WTC11 (cell line): ENCODE measurements around the gene RHOB. TPM values are rescaled to one million over a fixed set of nuclear protein-coding genes. Genes with fewer than 3 reads are reported as not detected.

ENCODE experiments used
- ATAC-seq: fragments of 200-7000 bp; cut with Tn5 transposase; 2 replicates; pipeline ENCODE4 v1.10.0; 2021; ENCODE audit warnings: mild to moderate bottlenecking, moderate library complexity
- CTCF ChIA-PET: fragments of 300-600 bp; sonication (Branson Sonifier 250); formaldehyde crosslinking; loops from one replicate; lab custom pipeline; 2021; ENCODE audit warnings: antibody characterized with exemption; lab: Charles Lee
- POLR2A ChIA-PET: fragments of 350-600 bp; sonication (Branson Sonifier 250); formaldehyde crosslinking; loops from one replicate; lab custom pipeline; 2021; ENCODE audit warnings: antibody characterized with exemption; lab: Charles Lee
- DNase-seq: peaks from one replicate; pipeline ENCODE4 v3.0.0; 2021; ENCODE audit warnings: low spot score
- H3K27ac Mint-ChIP-seq: 2 replicates; pipeline ENCODE4 v1.8.0; 2021; ENCODE audit warnings: mixed read lengths
- H3K27me3 Mint-ChIP-seq: 2 replicates; pipeline ENCODE4 v1.8.0; 2021; ENCODE audit warnings: low read depth, mild to moderate bottlenecking, moderate library complexity, mixed read lengths
- H3K36me3 Mint-ChIP-seq: 2 replicates; pipeline ENCODE4 v1.8.0; 2021; ENCODE audit warnings: mixed read lengths
- H3K4me1 Mint-ChIP-seq: 2 replicates; pipeline ENCODE4 v1.8.0; 2022; ENCODE audit warnings: mixed read lengths
- H3K4me3 Mint-ChIP-seq: 2 replicates; pipeline ENCODE4 v1.8.0; 2021; ENCODE audit warnings: mild to moderate bottlenecking, moderate library complexity, mixed read lengths
- H3K9me3 Mint-ChIP-seq: 2 replicates; pipeline ENCODE4 v1.8.0; 2021; ENCODE audit warnings: mixed read lengths
- AFF4 ChIP-seq: sonication (generic); formaldehyde crosslinking; IDR thresholded peaks from 2 replicates; pipeline ENCODE4 v1.8.1; 2023; ENCODE audit warnings: mild to moderate bottlenecking, missing genetic modification reagents, borderline replicate concordance
- ARID4B ChIP-seq: sonication (generic); formaldehyde crosslinking; IDR thresholded peaks from 2 replicates; pipeline ENCODE4 v1.8.0; 2023; ENCODE audit warnings: missing genetic modification reagents, mild to moderate bottlenecking, borderline replicate concordance
- ATF2 ChIP-seq: sonication (generic); formaldehyde crosslinking; IDR thresholded peaks from 2 replicates; pipeline ENCODE4 v1.8.1; 2022; ENCODE audit warnings: low read depth, missing genetic modification reagents, borderline replicate concordance
- ELF4 ChIP-seq: sonication (generic); formaldehyde crosslinking; IDR thresholded peaks from 2 replicates; pipeline ENCODE4 v1.8.1; 2022; ENCODE audit warnings: low read depth, mild to moderate bottlenecking, moderate library complexity, missing genetic modification reagents
- RORB ChIP-seq: fragments of 250-450 bp; sonication (Bioruptor Pico); IDR thresholded peaks from 2 replicates; pipeline ENCODE4 v1.9.0; 2021; ENCODE audit warnings: mild to moderate bottlenecking
- SMAD4 ChIP-seq: sonication (generic); formaldehyde crosslinking; IDR thresholded peaks from 2 replicates; pipeline ENCODE4 v1.8.0; 2022; ENCODE audit warnings: mild to moderate bottlenecking, missing genetic modification reagents
- STAT6 ChIP-seq: sonication (generic); formaldehyde crosslinking; conservative IDR thresholded peaks from 2 replicates; pipeline ENCODE4 v1.8.1; 2023; ENCODE audit warnings: mild to moderate bottlenecking, low read depth, missing genetic modification reagents, moderate library complexity
- TCF7 ChIP-seq: sonication (generic); formaldehyde crosslinking; IDR thresholded peaks from 2 replicates; pipeline ENCODE4 v1.8.0; 2022; ENCODE audit warnings: mild to moderate bottlenecking, low read depth, missing genetic modification reagents, moderate library complexity
- TP53 ChIP-seq: sonication (generic); formaldehyde crosslinking; IDR thresholded peaks from 2 replicates; pipeline ENCODE4 v1.8.1; 2023; ENCODE audit warnings: mild to moderate bottlenecking, missing genetic modification reagents
- ZBTB43 ChIP-seq: sonication (generic); formaldehyde crosslinking; IDR thresholded peaks from 2 replicates; pipeline ENCODE4 v1.8.1; 2023; ENCODE audit warnings: mild to moderate bottlenecking, missing genetic modification reagents
- ZMAT4 ChIP-seq: fragments of 250-450 bp; sonication (Bioruptor Pico); IDR thresholded peaks from 2 replicates; pipeline ENCODE4 v1.9.0; 2021; ENCODE audit warnings: mild to moderate bottlenecking
- ZNF423 ChIP-seq: fragments of 250-450 bp; sonication (Bioruptor Pico); IDR thresholded peaks from 2 replicates; pipeline ENCODE4 v2.1.2; 2022; ENCODE audit warnings: mild to moderate bottlenecking, moderate library complexity
- ZNF512 ChIP-seq: sonication (generic); formaldehyde crosslinking; IDR thresholded peaks from 2 replicates; pipeline ENCODE4 v1.8.1; 2022; ENCODE audit warnings: missing genetic modification reagents, borderline replicate concordance
- ZSCAN18 ChIP-seq: fragments of 250-450 bp; sonication (Bioruptor Pico); IDR thresholded peaks from 2 replicates; pipeline ENCODE4 v2.1.2; 2022; ENCODE audit warnings: mild to moderate bottlenecking, moderate library complexity
- total RNA-seq: library from RNA; stranded (reverse); gene quantifications from 3 replicates; pipeline ENCODE4 v1.2.3, GENCODE V29; 2021

RHOB gene
- total RNA-seq, 1 experiment from 2014 or later: 20.4 TPM

GRCh38 chr2:20452551-20452950 lies 5.7 kb downstream of the RHOB start:
- Mint-ChIP-seq H3K36me3 (no peaks in the 10 kb centered on the region), H3K4me3 (no peak overlapping the region), H3K27me3 (peaks cover 62% of the 10 kb centered on the region), H3K27ac (no peak overlapping the region), H3K4me1 (peaks cover 26% of the 10 kb centered on the region), H3K9me3 (no peaks in the 10 kb centered on the region)
- ChIA-PET POLR2A (no interaction called here), CTCF (interaction anchor here (0.9 to 2.2 kb wide), 5 partner anchors 58 to 214 kb away, joined by 3 to 19 read pairs (median 4); no protein-coding TSS in a partner anchor)
- TF ChIP-seq ZBTB43 (CRISPR knock-in tag) (no peak), ZNF423 (CRISPR knock-in tag) (no peak), TP53 (CRISPR knock-in tag) (no peak), TCF7 (CRISPR knock-in tag) (no peak)
- ATAC-seq (peak; percentile 11; the same call in 1 of the 2 replicates), DNase-seq (no peak)

GRCh38 chr2:20453087-20453486 lies 6.2 kb downstream of the RHOB start:
- Mint-ChIP-seq H3K4me1 (peaks cover 26% of the 10 kb centered on the region), H3K9me3 (no peaks in the 10 kb centered on the region), H3K27me3 (peaks cover 59% of the 10 kb centered on the region), H3K36me3 (no peaks in the 10 kb centered on the region), H3K4me3 (no peak overlapping the region), H3K27ac (no peak overlapping the region)
- ChIA-PET POLR2A (no interaction called here), CTCF (interaction anchor here (0.6 to 2.2 kb wide), 5 partner anchors 13 to 190 kb away, joined by 3 to 19 read pairs (median 3); no protein-coding TSS in a partner anchor)
- DNase-seq (no peak), ATAC-seq (no peak)
- TF ChIP-seq SMAD4 (CRISPR knock-in tag): no peak
- TF ChIP-seq ZBTB43 (CRISPR knock-in tag): no peak
- TF ChIP-seq ARID4B (CRISPR knock-in tag): no peak
- no peak for TF ChIP-seq ZNF512 (CRISPR knock-in tag)
- TF ChIP-seq ATF2 (CRISPR knock-in tag): no peak
- no peak for TF ChIP-seq ZSCAN18 (CRISPR knock-in tag)
- no peak for TF ChIP-seq STAT6 (CRISPR knock-in tag)
- TF ChIP-seq ZMAT4 (CRISPR knock-in tag): no peak
- TF ChIP-seq RORB (CRISPR knock-in tag): no peak
- no peak for TF ChIP-seq ELF4
- no peak for TF ChIP-seq AFF4
